ENCODE data around the gene SERPINE2.

Gene SERPINE2

GRCh38 chr2:223979730-223980396 is 59.2 kb downstream of the SERPINE2 start:
- FAIRE-seq = no peak
- DNase-seq (ENCODE audit: low spot score) = no peak

- FAIRE-seq (no peak), DNase-seq (ENCODE audit: low spot score) (no peak)
Measured at GRCh38 chr2:223978451-223978850, 60.6 kb downstream of the SERPINE2 start.

DNA sequence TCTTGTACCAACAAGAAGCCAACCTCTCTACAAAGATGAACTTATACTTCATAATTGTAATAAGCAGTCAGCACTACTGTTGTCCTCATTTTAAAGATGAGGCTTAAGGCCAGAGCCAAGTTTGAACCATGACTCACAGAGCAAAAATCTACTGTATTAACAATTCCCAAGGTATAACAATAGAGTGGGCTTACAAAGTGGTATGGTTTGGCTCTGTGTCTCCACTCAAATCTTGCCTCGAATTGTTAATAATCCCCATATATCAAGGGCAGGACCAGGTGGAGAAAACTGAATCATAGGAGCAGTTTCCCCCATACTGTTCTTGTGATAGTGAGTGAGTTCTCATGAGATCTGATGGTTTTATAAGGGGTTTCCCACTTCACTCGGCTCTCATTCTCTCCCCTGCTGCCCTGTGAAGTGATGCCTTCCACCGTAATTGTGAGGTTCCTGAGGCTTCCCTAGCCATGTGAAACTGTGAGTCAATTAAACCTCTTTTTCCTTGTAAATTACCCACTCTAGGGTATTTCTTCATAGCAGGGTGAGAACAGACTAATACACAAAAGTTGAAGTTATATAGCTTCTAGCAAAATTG is 62.4 kb downstream of the SERPINE2 start:
- no peak for FAIRE-seq

GRCh38 chr2:223973606-223974005 is 65.5 kb downstream of the SERPINE2 start:
- FAIRE-seq (no peak), DNase-seq (ENCODE audit: low spot score) (no peak)

More for the DNA sequence above, 62.4 kb downstream of the SERPINE2 start:
- DNase-seq (ENCODE audit: low spot score) = no peak

- FAIRE-seq (no peak), DNase-seq (ENCODE audit: low spot score) (no peak)
Measured at GRCh38 chr2:223972656-223973102, 66.4 kb downstream of the SERPINE2 start.

- FAIRE-seq (no peak), DNase-seq (ENCODE audit: low spot score) (no peak)
Measured at GRCh38 chr2:223971731-223972130, 67.4 kb downstream of the SERPINE2 start.

GRCh38 chr2:223970343-223971128 is 68.5 kb downstream of the SERPINE2 start:
- DNase-seq (ENCODE audit: low spot score) = peak; percentile 31
- FAIRE-seq = peak; percentile 81

- DNase-seq (ENCODE audit: low spot score) = no peak
Measured at GRCh38 chr2:223969856-223970255, 69.2 kb downstream of the SERPINE2 start.

GRCh38 chr2:223969315-223969714 is 69.8 kb downstream of the SERPINE2 start:
- DNase-seq (ENCODE audit: low spot score) = no peak
- FAIRE-seq = no peak

More at GRCh38 chr2:223969856-223970255, 69.2 kb downstream of the SERPINE2 start:
- FAIRE-seq = no peak

DNA sequence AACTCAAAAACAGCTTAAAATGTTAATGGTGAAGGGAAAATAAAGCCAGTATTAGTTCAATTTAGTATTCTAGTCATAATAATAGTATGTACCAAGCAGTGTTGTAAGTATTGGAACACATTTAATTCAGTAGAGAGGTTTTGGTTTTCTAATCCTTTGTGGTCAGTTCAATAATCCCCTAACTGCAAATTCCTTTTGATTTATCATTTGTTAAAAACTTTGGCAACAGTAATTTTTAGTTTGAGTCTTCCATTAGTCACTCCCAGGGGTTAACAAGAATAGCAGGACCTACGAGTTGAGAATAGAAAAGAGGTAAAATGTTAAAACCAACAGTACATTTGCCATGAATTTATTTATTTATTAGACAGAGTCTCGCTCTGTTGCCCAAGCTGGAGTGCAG is 71.1 kb downstream of the SERPINE2 start:
- DNase-seq (ENCODE audit: low spot score) (no peak), FAIRE-seq (no peak)

GRCh38 chr2:223959688-223960087 is 79.4 kb downstream of the SERPINE2 start:
- DNase-seq (ENCODE audit: low spot score) = no peak
- FAIRE-seq = no peak

DNA sequence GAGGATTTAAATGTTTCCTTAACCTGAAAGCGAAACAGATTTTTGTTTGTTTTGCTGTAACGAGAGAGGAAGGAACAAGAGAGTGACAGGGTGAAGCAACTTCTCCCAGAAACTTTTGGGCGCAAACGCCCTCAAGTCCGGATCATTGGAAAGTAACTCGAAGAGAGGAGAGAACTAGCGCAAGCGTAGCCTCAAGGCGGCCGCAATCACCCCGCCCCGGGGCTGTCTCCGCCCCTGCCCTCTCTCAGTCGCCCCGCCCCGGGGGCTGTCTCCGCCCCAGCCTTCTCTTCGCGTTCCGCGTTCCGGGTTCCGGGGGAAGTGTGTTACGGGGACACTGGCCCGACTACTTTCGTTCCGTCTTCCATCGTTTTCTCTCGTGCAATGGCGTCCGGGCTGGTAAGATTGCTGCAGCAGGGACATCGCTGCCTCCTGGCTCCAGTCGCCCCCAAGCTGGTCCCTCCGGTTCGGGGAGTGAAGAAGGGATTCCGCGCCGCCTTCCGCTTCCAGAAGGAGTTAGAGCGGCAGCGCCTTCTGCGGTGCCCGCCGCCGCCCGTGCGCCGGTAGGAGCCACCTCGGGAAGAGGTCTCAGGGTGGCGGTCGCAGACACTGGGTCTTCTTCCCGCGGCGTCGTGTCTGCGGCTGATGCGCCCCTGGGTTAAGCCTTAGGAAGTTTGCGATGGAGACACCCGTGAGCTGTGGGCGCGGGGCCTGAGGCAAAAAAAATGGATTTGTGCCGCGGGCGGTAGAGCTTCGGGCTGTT is 81.8 kb downstream of the SERPINE2 start, which contains the start of gene MRPL44:
MRPL44 (plus strand) TSS at position 372 of the 760 bp plus-strand sequence; CDS start at position 382, 10 bp downstream.
- peak; percentile 80 for DNase-seq (ENCODE audit: low spot score)
- peak; percentile 75 for FAIRE-seq

DNA sequence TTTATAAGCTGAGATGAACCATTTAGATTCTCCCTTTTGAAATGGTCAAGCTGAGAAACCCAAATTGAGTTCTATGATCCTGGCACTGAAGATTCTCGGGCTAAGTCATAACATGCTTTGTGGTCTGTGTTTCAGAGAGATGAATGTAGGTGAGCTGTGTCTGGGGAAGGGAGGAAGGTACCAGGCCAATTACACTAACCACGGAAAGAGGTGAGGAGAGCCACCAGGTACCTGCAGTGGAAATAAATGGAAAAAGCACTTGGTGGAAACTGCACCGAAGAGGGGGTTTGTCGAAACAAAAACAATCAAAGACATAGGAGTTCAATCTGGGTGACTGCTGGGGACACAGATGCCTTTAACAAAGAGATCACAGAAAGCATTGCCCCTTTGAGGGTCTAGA is 82.8 kb downstream of the SERPINE2 start:
- FAIRE-seq = no peak
- no peak for DNase-seq (ENCODE audit: low spot score)

DNA sequence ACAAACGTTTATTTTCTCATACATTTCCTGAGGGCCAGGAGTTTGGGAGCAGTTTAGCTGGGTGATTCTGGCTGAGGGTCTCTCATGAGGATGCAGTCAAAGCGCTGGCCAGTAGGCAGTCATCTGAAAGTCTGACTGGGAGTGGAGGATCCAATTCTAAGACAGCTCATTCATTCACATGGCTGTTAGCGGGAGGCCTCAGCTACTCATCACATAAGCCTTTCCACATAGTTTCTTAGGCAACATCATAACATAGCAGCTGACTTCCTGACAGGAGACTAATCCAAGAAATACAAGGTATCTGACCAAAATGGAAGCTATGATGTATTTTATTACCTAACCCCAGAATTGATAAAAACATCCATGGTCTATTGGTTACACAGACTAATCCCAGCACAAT is 84.7 kb downstream of the SERPINE2 start:
- FAIRE-seq = no peak
- DNase-seq (ENCODE audit: low spot score) = peak; percentile 38

GRCh38 chr2:223952280-223952968 is 86.7 kb downstream of the SERPINE2 start:
- FAIRE-seq (no peak), DNase-seq (ENCODE audit: low spot score) (no peak)

GRCh38 chr2:223950448-223951347 is 88.4 kb downstream of the SERPINE2 start:
- FAIRE-seq = no peak
- no peak for DNase-seq (ENCODE audit: low spot score)

DNA sequence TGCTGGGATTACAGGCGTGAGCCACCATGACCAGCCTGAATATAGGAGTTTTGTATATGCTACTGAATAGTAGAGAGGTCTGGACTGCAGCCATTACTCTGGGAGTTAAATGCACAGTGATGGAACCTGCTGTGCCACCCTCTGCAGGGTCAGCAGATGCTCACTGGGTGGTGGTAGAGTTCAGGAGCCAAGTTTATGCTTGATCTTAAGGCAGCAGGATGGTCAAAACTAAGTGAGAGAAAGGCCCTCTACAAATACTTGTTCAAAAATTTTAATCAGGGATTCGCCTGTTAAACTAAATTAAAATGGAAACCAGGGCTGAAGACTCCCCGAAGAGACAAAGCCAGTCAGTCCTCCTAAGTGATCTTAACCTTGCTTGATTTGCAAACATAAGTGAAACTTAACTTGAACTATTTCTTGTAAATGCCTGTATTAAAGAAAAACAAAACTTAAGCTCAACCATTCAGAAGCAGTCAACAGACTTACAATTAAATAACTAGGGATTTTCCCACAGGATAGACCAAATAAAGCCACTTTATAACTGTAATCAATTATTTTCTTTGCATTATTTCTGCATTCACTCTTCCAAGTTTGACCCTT is 89.7 kb downstream of the SERPINE2 start:
- DNase-seq (ENCODE audit: low spot score) (no peak), FAIRE-seq (no peak)

DNA sequence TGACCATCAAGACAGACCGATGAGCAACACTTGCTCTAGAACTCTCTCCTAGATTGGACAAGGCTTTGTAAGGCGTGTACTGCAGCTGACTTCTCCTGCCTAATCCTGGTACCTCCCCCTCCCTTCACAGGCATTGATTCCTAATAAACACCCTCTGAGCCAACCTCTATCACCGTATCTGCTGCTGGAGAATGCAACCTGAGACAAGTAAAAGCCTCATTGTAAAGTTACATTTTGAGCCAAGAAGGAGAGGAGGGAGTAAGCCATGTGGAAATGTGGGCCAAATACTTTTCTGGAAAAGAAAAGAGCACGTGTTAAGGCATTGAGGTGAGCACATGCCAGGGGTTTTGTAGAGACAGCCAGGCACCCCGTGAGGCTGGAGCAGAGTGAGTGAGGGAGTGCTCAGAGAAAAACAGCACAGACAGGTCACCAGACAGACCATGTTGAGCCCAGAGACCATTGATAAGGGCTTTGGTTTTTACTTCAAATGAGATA is 91.3 kb downstream of the SERPINE2 start:
- no peak for FAIRE-seq
- no peak for DNase-seq (ENCODE audit: low spot score)

DNA sequence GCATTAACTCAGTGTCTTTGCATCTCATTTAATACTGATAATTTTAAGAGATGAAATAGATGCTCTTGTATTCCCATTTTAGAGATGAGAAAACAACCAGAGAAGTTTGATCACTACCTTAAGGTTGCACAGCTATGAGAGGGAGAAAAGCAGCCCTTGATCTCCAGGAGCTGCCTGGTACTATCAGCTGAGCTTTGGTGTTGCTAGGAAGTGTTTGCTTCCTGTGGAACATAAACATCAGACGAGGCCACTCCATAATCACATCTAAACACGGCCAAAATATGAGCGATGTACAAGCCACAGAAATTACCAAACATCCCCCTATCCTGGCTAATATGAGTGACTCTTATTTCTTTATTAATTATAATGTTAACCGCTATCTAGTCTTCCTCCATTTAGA is 93.3 kb downstream of the SERPINE2 start:
- no peak for DNase-seq (ENCODE audit: low spot score)
- FAIRE-seq = no peak
